Mesendoderm (in vitro differentiated cells): ENCODE measurements around the gene WNK2.

Experiments
- DNase-seq: peaks from one replicate; pipeline ENCODE4 v3.0.0; 2013
- H2AK5ac ChIP-seq: 2 replicates; pipeline ENCODE4 v1.6.1; 2013; ENCODE audit warnings: low read length, inconsistent platforms
- H2BK120ac ChIP-seq: 2 replicates; pipeline ENCODE4 v1.6.1; 2013; ENCODE audit warnings: low read depth, mild to moderate bottlenecking, low read length, moderate library complexity, mixed read lengths
- H2BK15ac ChIP-seq: replicated peaks from 2 replicates; pipeline ENCODE4 v1.6.1; 2013; ENCODE audit warnings: low read depth, mild to moderate bottlenecking, moderate library complexity
- H2BK5ac ChIP-seq: 2 replicates; pipeline ENCODE4 v1.6.1; 2013; ENCODE audit warnings: low read length, inconsistent platforms
- H3K18ac ChIP-seq: 2 replicates; pipeline ENCODE4 v1.6.1; 2013; ENCODE audit warnings: mild to moderate bottlenecking, low read length, mixed read lengths
- H3K23ac ChIP-seq: one replicate; pipeline ENCODE4 v1.6.1; 2013; ENCODE audit warnings: low read length
- H3K27ac ChIP-seq: 2 replicates; pipeline ENCODE4 v1.5.1; 2013; ENCODE audit warnings: low read depth, mild to moderate bottlenecking, inconsistent platforms, low read length, moderate library complexity
- H3K27me3 ChIP-seq: 2 replicates; pipeline ENCODE4 v1.6.1; 2013; ENCODE audit warnings: low read length, control low read depth, mild to moderate bottlenecking, inconsistent platforms; ENCODE audit not compliant: insufficient read depth, poor library complexity
- H3K36me3 ChIP-seq: 2 replicates; pipeline ENCODE4 v1.6.1; 2013; ENCODE audit warnings: low read length, inconsistent platforms; ENCODE audit not compliant: control insufficient read depth, insufficient read depth
- H3K4ac ChIP-seq: one replicate; pipeline ENCODE4 v1.6.1; 2013; ENCODE audit warnings: low read depth, mild to moderate bottlenecking, low read length, moderate library complexity
- H3K4me1 ChIP-seq: 2 replicates; pipeline ENCODE4 v1.6.1; 2013; ENCODE audit warnings: low read depth, low read length, inconsistent platforms; ENCODE audit not compliant: control insufficient read depth
- H3K4me2 ChIP-seq: 2 replicates; pipeline ENCODE4 v1.6.1; 2013; ENCODE audit warnings: low read length
- H3K4me3 ChIP-seq: 2 replicates; pipeline ENCODE4 v1.5.1; 2013; ENCODE audit warnings: mild to moderate bottlenecking, low read length
- H3K56ac ChIP-seq: one replicate; pipeline ENCODE4 v1.6.1; 2013; ENCODE audit warnings: low read length
- H3K79me1 ChIP-seq: 2 replicates; pipeline ENCODE4 v1.6.1; 2013; ENCODE audit warnings: low read length, inconsistent platforms
- H3K79me2 ChIP-seq: 2 replicates; pipeline ENCODE4 v1.6.1; 2013; ENCODE audit warnings: mild to moderate bottlenecking, low read length; ENCODE audit not compliant: control insufficient read depth, insufficient read depth
- H3K9ac ChIP-seq: 2 replicates; pipeline ENCODE4 v1.6.1; 2013; ENCODE audit warnings: low read length, inconsistent platforms
- H4K5ac ChIP-seq: one replicate; pipeline ENCODE4 v1.6.1; 2013; ENCODE audit warnings: low read length
- H4K8ac ChIP-seq: one replicate; pipeline ENCODE4 v1.6.1; 2013; ENCODE audit warnings: low read depth, mild to moderate bottlenecking, control low read depth, low read length, moderate library complexity
- WGBS: extraction: QIAGEN DNeasy Blood & Tissue Kit; methylation state at CpG from one replicate; pipeline ENCODE4 v1.1.7; 2013; ENCODE audit warnings: low lambda C conversion rate, missing lambda C conversion rate; ENCODE audit not compliant: insufficient coverage; ENCODE audit errors: extremely low coverage; 5-methylcytosine and 5-hydroxymethylcytosine counted together

WNK2 gene

GRCh38 chr9:93263334-93264229, 79.6 kb downstream of the WNK2 start:
- H3K79me2 ChIP-seq = no peaks in the 10 kb centered on the region
- H3K18ac ChIP-seq = no peak overlapping the region
- no peak overlapping the region for H3K4me3 ChIP-seq
- no peak overlapping the region for H2BK5ac ChIP-seq
- H3K4ac ChIP-seq = no peak overlapping the region
- no peak overlapping the region for H3K23ac ChIP-seq
- H3K9ac ChIP-seq = no peak overlapping the region
- WGBS = no CpG with 5 or more reads among the region's 41 CpGs
- H3K4me1 ChIP-seq = no peaks in the 10 kb centered on the region
- H3K79me1 ChIP-seq = no peaks in the 10 kb centered on the region
- no peak overlapping the region for H2BK120ac ChIP-seq
- H4K8ac ChIP-seq = no peak overlapping the region
- no peaks in the 10 kb centered on the region for H3K36me3 ChIP-seq
- DNase-seq = no peak
- no peak overlapping the region for H3K4me2 ChIP-seq
- no peak overlapping the region for H3K56ac ChIP-seq
- no peak overlapping the region for H3K27ac ChIP-seq
- H2BK15ac ChIP-seq = no peak overlapping the region
- H2AK5ac ChIP-seq = no peak overlapping the region
- H4K5ac ChIP-seq = no peak overlapping the region
- H3K27me3 ChIP-seq = no peaks in the 10 kb centered on the region

DNA sequence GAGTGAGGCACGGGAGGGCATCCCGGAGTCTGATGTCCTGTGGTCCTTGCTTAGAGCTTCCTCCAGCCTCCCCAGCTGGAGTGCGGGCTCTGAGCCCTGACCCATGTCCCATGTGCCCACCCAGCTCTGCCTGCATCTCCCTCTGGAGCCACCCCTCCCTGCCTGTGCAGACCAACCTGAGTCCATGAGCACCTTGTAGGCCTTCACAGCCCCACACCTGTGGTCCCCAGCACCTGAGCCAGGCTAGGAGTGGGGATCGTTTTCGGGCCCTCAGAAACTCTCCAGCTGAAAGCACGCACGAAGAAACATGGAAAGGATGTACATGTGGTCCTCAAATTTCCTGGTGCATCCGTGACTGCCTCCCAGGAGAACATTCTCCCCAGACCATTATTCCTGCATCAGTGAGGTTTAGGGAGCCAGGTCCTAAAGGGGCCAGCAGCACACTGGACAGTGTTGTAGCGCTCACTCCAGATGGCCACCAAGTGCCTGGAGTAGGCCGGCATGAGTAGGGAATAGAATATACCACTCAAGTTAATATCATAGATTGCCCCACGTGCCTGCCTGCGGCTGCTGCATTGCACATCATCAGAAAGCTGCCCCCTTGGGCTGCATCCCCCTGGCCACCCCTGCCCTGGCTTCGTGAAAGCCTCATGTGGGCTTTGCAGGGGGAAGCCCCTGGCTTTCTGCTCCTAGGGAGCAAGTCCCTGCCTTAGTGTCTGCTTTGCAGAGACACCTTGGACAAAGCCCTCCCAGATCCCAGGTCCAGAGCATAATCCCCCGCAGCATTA, 80.6 kb downstream of the WNK2 start:
- Histone ChIP-seq H3K36me3 (no peaks in the 10 kb centered on the region), H3K56ac (no peak overlapping the region), H4K5ac (no peak overlapping the region), H2AK5ac (no peak overlapping the region), H2BK15ac (no peak overlapping the region), H3K4me1 (no peaks in the 10 kb centered on the region), H3K27me3 (no peaks in the 10 kb centered on the region), H2BK120ac (no peak overlapping the region), H3K79me2 (no peaks in the 10 kb centered on the region), H3K27ac (no peak overlapping the region), H3K4me2 (no peak overlapping the region), H3K9ac (no peak overlapping the region), H4K8ac (no peak overlapping the region), H3K79me1 (no peaks in the 10 kb centered on the region), H3K4ac (no peak overlapping the region), H3K23ac (no peak overlapping the region), H2BK5ac (no peak overlapping the region), H3K4me3 (no peak overlapping the region), H3K18ac (no peak overlapping the region)
- DNase-seq = no peak
- WGBS = no CpG with 5 or more reads among the region's 14 CpGs

- H3K27me3 ChIP-seq = no peaks in the 10 kb centered on the region
- H4K8ac ChIP-seq = no peak overlapping the region
- no peak overlapping the region for H2BK15ac ChIP-seq
- H3K56ac ChIP-seq = no peak overlapping the region
- DNase-seq = no peak
- no peaks in the 10 kb centered on the region for H3K36me3 ChIP-seq
- H3K27ac ChIP-seq = no peak overlapping the region
- no peak overlapping the region for H2AK5ac ChIP-seq
- WGBS = no CpG with 5 or more reads among the region's 12 CpGs
- no peak overlapping the region for H3K4me3 ChIP-seq
- H3K18ac ChIP-seq = no peak overlapping the region
- H3K4ac ChIP-seq = no peak overlapping the region
- H3K9ac ChIP-seq = no peak overlapping the region
- no peak overlapping the region for H3K4me2 ChIP-seq
- no peaks in the 10 kb centered on the region for H3K4me1 ChIP-seq
- no peaks in the 10 kb centered on the region for H3K79me2 ChIP-seq
- no peak overlapping the region for H2BK120ac ChIP-seq
- no peak overlapping the region for H4K5ac ChIP-seq
- no peak overlapping the region for H2BK5ac ChIP-seq
- H3K23ac ChIP-seq = no peak overlapping the region
- no peaks in the 10 kb centered on the region for H3K79me1 ChIP-seq
These were observed 81.5 kb downstream of the WNK2 start for GRCh38 chr9:93265301-93265971.

DNA sequence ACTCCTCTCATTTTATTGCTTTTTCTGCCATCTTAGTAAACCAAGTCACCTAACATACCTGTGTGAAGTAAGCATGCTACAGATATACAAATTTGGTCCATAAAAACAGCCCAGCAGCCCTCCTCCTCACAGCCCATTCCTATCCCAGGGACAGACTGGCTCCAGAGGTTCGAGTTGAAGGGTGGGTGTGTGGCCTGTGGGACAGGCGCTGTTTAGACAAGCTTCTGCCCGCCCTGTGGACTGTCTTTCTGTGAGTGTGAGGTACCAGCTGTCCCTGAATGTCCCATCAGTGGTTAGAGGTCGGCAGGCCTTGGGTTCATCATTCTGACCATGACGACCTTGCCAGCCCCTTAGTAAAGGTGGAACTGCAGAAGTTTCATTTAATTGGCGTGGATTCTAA, 82.0 kb downstream of the WNK2 start:
- Histone ChIP-seq H3K4me2 (no peak overlapping the region), H3K4me1 (no peaks in the 10 kb centered on the region), H2AK5ac (no peak overlapping the region), H3K4me3 (no peak overlapping the region), H3K4ac (no peak overlapping the region), H4K8ac (no peak overlapping the region), H2BK15ac (no peak overlapping the region), H3K23ac (no peak overlapping the region), H3K79me1 (no peaks in the 10 kb centered on the region), H2BK120ac (no peak overlapping the region), H3K36me3 (no peaks in the 10 kb centered on the region), H3K9ac (no peak overlapping the region), H3K18ac (no peak overlapping the region), H3K27me3 (no peaks in the 10 kb centered on the region), H4K5ac (no peak overlapping the region), H3K56ac (no peak overlapping the region), H3K27ac (no peak overlapping the region), H3K79me2 (no peaks in the 10 kb centered on the region), H2BK5ac (no peak overlapping the region)
- no CpG with 5 or more reads among the region's 6 CpGs for WGBS
- no peak for DNase-seq

- Histone ChIP-seq H2BK15ac (no peak overlapping the region), H3K18ac (no peak overlapping the region), H3K27me3 (no peaks in the 10 kb centered on the region), H3K4me1 (no peaks in the 10 kb centered on the region), H4K8ac (no peak overlapping the region), H3K79me2 (no peaks in the 10 kb centered on the region), H2BK120ac (no peak overlapping the region), H3K27ac (no peak overlapping the region), H2BK5ac (no peak overlapping the region), H3K4me3 (no peak overlapping the region), H4K5ac (no peak overlapping the region), H2AK5ac (no peak overlapping the region), H3K4ac (no peak overlapping the region), H3K23ac (no peak overlapping the region), H3K4me2 (no peak overlapping the region), H3K9ac (no peak overlapping the region), H3K79me1 (no peaks in the 10 kb centered on the region), H3K36me3 (no peaks in the 10 kb centered on the region), H3K56ac (no peak overlapping the region)
- no CpG with 5 or more reads among the region's 6 CpGs for WGBS
- no peak for DNase-seq
These were observed 82.6 kb downstream of the WNK2 start for GRCh38 chr9:93266521-93267001.
